ENCODE measurements around the gene SKAP2. TPM values are rescaled to one million over a fixed set of nuclear protein-coding genes. Genes with fewer than 3 reads are reported as not detected.

The SKAP2 gene
- total RNA-seq, 1 experiment from 2014 or later: 3.2 TPM

GRCh38 chr7:26857506-26858240, 6.7 kb downstream of the SKAP2 start:
- no peak overlapping the region for H3K9ac ChIP-seq (ENCODE audit: extremely low read depth, insufficient read length, low read length)
- H2BK120ac ChIP-seq (ENCODE audit: low read depth, low read length, poor library complexity, severe bottlenecking): no peak overlapping the region
- H3K23me2 ChIP-seq (ENCODE audit: insufficient read length, low read depth, low read length, poor library complexity, severe bottlenecking): no peaks in the 10 kb centered on the region
- H3K14ac ChIP-seq (ENCODE audit: insufficient read depth, low read length): no peak overlapping the region
- no peaks in the 10 kb centered on the region for H3K79me1 ChIP-seq (ENCODE audit: insufficient read depth, low read depth, low read length, poor library complexity, severe bottlenecking)
- H3K9me3 ChIP-seq (ENCODE audit: control insufficient read depth, low read depth, low read length): no peaks in the 10 kb centered on the region
- no peak overlapping the region for H2BK15ac ChIP-seq (ENCODE audit: low read depth, low read length)
- Mint-ChIP-seq H3K9me3 (no peaks in the 10 kb centered on the region), H3K4me3 (peak overlapping the region; percentile 36 to 79), H3K27me3 (ENCODE audit: low read depth) (peaks cover 91% of the 10 kb centered on the region), H3K27ac (no peak overlapping the region), H3K36me3 (ENCODE audit: insufficient read depth in 1 of 3, low read depth in 3 of 3) (no peaks in the 10 kb centered on the region), H3K4me1 (peaks cover 19 to 24% of the 10 kb centered on the region in 2 experiments)
- no peak overlapping the region for H3K56ac ChIP-seq (ENCODE audit: insufficient read length, low read depth, low read length)
- WGBS (ENCODE audit: extremely low coverage, insufficient read length, low lambda C conversion rate): no CpG with 5 or more reads among the region's 34 CpGs
- no peak overlapping the region for H3K23ac ChIP-seq (ENCODE audit: insufficient read length, low read depth, low read length)
- H4K5ac ChIP-seq (ENCODE audit: insufficient read length, low read depth, low read length): no peak overlapping the region
- no peak overlapping the region for H2BK12ac ChIP-seq (ENCODE audit: insufficient read length, low read depth, low read length)
- DNase-seq: peak; percentile 68
- no peak overlapping the region for H3K27ac ChIP-seq (ENCODE audit: insufficient read length, low read depth, low read length)
- H3K4me1 ChIP-seq (ENCODE audit: insufficient read depth, low read length): peaks cover 6% of the 10 kb centered on the region; the same call in 1 of the 2 replicates
- H3K4me2 ChIP-seq (ENCODE audit: insufficient read depth, insufficient read length, low read length): peak overlapping the region; percentile 54
- no peaks in the 10 kb centered on the region for H3K79me2 ChIP-seq (ENCODE audit: insufficient read depth, low read length)
- H4K8ac ChIP-seq (replicated peaks; ENCODE audit: insufficient read length, low read depth, low read length): no peak overlapping the region
- no peak overlapping the region for H2BK5ac ChIP-seq (ENCODE audit: insufficient read length, low read length)
- no peak overlapping the region for H3K4ac ChIP-seq (ENCODE audit: low read depth, low read length)
- TF ChIP-seq CTCF (conservative IDR thresholded peaks at IDR 0.05): no peak
- no peak overlapping the region for H3T11ph ChIP-seq (ENCODE audit: low read length)
- no peak overlapping the region for H2BK20ac ChIP-seq (ENCODE audit: low read depth, low read length, poor library complexity, severe bottlenecking)
- H3K18ac ChIP-seq (ENCODE audit: insufficient read length, low read depth, low read length): no peak overlapping the region
- H2AK5ac ChIP-seq (ENCODE audit: insufficient read length, low read length): no peak overlapping the region
- H3K27me3 ChIP-seq (ENCODE audit: insufficient read depth, low read length): peaks cover 8% of the 10 kb centered on the region; the same call in 1 of the 2 replicates
- H4K91ac ChIP-seq (ENCODE audit: insufficient read length, low read depth, low read length): no peak overlapping the region
- H4K20me1 ChIP-seq (ENCODE audit: control insufficient read depth, insufficient read depth, insufficient read length): no peaks in the 10 kb centered on the region
- no peak overlapping the region for H2AFZ ChIP-seq (ENCODE audit: low read length)

All from H9 (cell line).